Upper lobe of right lung (tissue), 1 donor: Measurements from ENCODE around the gene GRHL3. TPM values are rescaled to one million over a fixed set of nuclear protein-coding genes. Genes with fewer than 3 reads are reported as not detected.

Experiments
- ATAC-seq: fragments of 200-7000 bp; cut with Tn5 transposase; one replicate; pipeline ENCODE4 v1.9.1; 2020; ENCODE audit warnings: mild to moderate bottlenecking, moderate library complexity
- DNase-seq: peaks from one replicate; pipeline ENCODE4 v3.0.0-alpha.2; 2020
- H3K27ac ChIP-seq: fragments of 200-600 bp; one replicate; pipeline ENCODE4 v1.8.0; 2022
- H3K27me3 ChIP-seq: fragments of 200-600 bp; one replicate; pipeline ENCODE4 v1.8.0; 2022; ENCODE audit warnings: mild to moderate bottlenecking
- H3K36me3 ChIP-seq: fragments of 200-600 bp; one replicate; pipeline ENCODE4 v1.8.0; 2022
- H3K4me1 ChIP-seq: fragments of 200-600 bp; one replicate; pipeline ENCODE4 v1.8.0; 2022
- H3K4me3 ChIP-seq: fragments of 200-600 bp; one replicate; pipeline ENCODE4 v1.8.0; 2022; ENCODE audit warnings: mild to moderate bottlenecking
- H3K9me3 ChIP-seq: fragments of 200-600 bp; one replicate; pipeline ENCODE4 v1.8.0; 2022
- intact Hi-C: fragments of 100-400 bp; cut with DNase I; formaldehyde crosslinking; loops from one replicate; pipeline ENCODE4 v1.11.0; 2022
- total RNA-seq: library from RNA; stranded (reverse); fragmentation: NEBNext Ultra II Directional; extraction: Animal tissue kit (Norgen Biotek cat#: 25700); gene quantifications from one replicate; pipeline ENCODE4 v1.2.1, GENCODE V29; 2021
- TF ChIP-seq, protein P1 (sequence below): fragments of 200-600 bp; IDR thresholded peaks from one replicate; pipeline ENCODE4 v1.8.0; 2022; ENCODE audit warnings: antibody characterized with exemption
- donor health status: DM: no; HTN: yes; CAD: no; lungs with severe emphysema.

The GRHL3 gene
- total RNA-seq, 1 donor from 2014 or later = 0.55 TPM

DNA sequence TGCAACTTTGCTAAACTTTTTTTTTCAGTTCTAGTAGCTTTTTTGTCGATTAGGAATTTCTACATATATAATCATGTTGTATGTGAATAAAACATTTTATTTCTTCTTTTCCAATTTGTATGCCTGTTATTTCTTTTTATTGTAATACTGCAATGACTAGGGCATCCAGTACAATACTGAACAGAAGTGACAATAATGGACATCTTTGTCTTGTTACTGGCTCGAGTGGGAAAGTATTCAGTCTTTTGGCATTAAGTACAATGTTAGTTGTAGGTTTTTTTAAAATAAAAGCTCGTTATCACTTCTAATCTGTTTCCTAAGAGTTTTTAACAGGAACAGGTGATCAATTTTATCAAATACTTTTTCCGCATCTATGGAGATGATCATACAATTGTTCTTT is 84.6 kb downstream of the GRHL3 start:
- TF ChIP-seq, protein P1, sequence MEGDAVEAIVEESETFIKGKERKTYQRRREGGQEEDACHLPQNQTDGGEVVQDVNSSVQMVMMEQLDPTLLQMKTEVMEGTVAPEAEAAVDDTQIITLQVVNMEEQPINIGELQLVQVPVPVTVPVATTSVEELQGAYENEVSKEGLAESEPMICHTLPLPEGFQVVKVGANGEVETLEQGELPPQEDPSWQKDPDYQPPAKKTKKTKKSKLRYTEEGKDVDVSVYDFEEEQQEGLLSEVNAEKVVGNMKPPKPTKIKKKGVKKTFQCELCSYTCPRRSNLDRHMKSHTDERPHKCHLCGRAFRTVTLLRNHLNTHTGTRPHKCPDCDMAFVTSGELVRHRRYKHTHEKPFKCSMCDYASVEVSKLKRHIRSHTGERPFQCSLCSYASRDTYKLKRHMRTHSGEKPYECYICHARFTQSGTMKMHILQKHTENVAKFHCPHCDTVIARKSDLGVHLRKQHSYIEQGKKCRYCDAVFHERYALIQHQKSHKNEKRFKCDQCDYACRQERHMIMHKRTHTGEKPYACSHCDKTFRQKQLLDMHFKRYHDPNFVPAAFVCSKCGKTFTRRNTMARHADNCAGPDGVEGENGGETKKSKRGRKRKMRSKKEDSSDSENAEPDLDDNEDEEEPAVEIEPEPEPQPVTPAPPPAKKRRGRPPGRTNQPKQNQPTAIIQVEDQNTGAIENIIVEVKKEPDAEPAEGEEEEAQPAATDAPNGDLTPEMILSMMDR = no peak
- DNase-seq = no peak
- H3K27me3 ChIP-seq = no peaks in the 10 kb centered on the region
- no peaks in the 10 kb centered on the region for H3K4me1 ChIP-seq
- intact Hi-C loops = no loop called here
- ATAC-seq = no peak
- H3K4me3 ChIP-seq = no peak overlapping the region
- no peaks in the 10 kb centered on the region for H3K9me3 ChIP-seq
- H3K27ac ChIP-seq = no peak overlapping the region
- peaks cover 10% of the 10 kb centered on the region for H3K36me3 ChIP-seq

Other genes with a start within 250 kb of the GRHL3 start
- 0.69 TPM for gene MYOM3, start 207.2 kb upstream of the GRHL3 start, total RNA-seq
- gene IL22RA1, start 176.2 kb upstream of the GRHL3 start, total RNA-seq = 0.87 TPM
- gene IFNLR1, start 132.1 kb upstream of the GRHL3 start, total RNA-seq = 11.1 TPM
- gene STPG1, start 94.4 kb downstream of the GRHL3 start, total RNA-seq = 8.6 TPM
- gene NIPAL3, start 96.4 kb downstream of the GRHL3 start, total RNA-seq = 37.8 TPM
- gene RCAN3, start 183.5 kb downstream of the GRHL3 start, total RNA-seq = 11.3 TPM
- 10.7 TPM for gene NCMAP, start 236.7 kb downstream of the GRHL3 start, total RNA-seq